ENCODE data around the gene PNMA8B. TPM values are rescaled to one million over a fixed set of nuclear protein-coding genes. Genes with fewer than 3 reads are reported as not detected.

Gene PNMA8B
- polyA plus RNA-seq, 1 of the 3 experiments (the other 2 are of a cell fraction) = 0.92 TPM

DNA sequence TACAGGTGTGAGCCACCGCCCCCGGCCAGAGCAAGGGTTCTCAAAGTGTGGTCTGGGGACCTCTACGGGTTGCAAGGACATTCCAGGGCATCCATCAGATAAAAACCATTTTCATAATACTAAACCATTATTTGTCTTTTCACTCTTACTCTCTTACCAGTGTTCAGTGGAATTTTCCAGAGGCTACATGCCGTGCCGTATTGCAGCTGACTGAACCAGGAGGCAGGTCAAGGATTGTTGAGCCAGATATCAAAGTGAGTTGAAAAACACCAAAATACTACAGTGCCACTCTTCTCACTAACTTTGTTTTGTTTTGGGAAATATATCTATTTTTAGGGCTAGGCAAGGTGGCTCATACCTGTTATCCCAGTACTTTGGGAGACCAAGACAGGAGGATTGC is 7.2 kb upstream of the PNMA8B start:
- no peaks in the 10 kb centered on the region for H3K27me3 ChIP-seq (ENCODE audit: insufficient read depth)
- no peak overlapping the region for H3K27ac ChIP-seq (ENCODE audit: low read depth in 2 of 2, low read length in 1 of 2)
- 81% methylated on average over 3 of the region's 5 CpGs for WGBS (ENCODE audit: low lambda C conversion rate)
- H3K9ac ChIP-seq = no peak overlapping the region
- no peaks in the 10 kb centered on the region for H3K36me3 ChIP-seq (replicated peaks in 1 of 2; ENCODE audit: control insufficient read depth in 1 of 2, insufficient read depth in 2 of 2, low read length in 1 of 2)
- H3F3A ChIP-seq (replicated peaks; ENCODE audit: insufficient read depth) = no peaks in the 10 kb centered on the region
- POLR2A ChIA-PET = no interaction called here
- TF ChIP-seq NRF1 (IDR thresholded peaks at IDR 0.05; ENCODE audit: low read depth, low read length) = no peak
- no peak for TF ChIP-seq SIN3A (IDR thresholded peaks at IDR 0.05; ENCODE audit: borderline replicate concordance, low read depth, low read length)
- no peak for TF ChIP-seq TAF1 (IDR thresholded peaks at IDR 0.05; ENCODE audit: borderline replicate concordance, low read depth, low read length)
- TF ChIP-seq, protein P1, sequence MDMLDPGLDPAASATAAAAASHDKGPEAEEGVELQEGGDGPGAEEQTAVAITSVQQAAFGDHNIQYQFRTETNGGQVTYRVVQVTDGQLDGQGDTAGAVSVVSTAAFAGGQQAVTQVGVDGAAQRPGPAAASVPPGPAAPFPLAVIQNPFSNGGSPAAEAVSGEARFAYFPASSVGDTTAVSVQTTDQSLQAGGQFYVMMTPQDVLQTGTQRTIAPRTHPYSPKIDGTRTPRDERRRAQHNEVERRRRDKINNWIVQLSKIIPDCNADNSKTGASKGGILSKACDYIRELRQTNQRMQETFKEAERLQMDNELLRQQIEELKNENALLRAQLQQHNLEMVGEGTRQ (IDR thresholded peaks at IDR 0.05; ENCODE audit: borderline replicate concordance, low read depth, low read length) = no peak
- TF ChIP-seq POLR2AphosphoS5 (IDR thresholded peaks at IDR 0.05; ENCODE audit: low read depth, low read length) = no peak
- TF ChIP-seq, protein P2, sequence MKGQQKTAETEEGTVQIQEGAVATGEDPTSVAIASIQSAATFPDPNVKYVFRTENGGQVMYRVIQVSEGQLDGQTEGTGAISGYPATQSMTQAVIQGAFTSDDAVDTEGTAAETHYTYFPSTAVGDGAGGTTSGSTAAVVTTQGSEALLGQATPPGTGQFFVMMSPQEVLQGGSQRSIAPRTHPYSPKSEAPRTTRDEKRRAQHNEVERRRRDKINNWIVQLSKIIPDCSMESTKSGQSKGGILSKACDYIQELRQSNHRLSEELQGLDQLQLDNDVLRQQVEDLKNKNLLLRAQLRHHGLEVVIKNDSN (IDR thresholded peaks at IDR 0.05; ENCODE audit: borderline replicate concordance, low read depth) = no peak
- no peak for TF ChIP-seq FOXM1 (IDR thresholded peaks at IDR 0.05; ENCODE audit: low read depth)
- TF ChIP-seq ELF1 (IDR thresholded peaks at IDR 0.05) = no peak
- TF ChIP-seq GABPA (IDR thresholded peaks at IDR 0.05; ENCODE audit: low read depth) = no peak
- TF ChIP-seq RCOR1 (IDR thresholded peaks at IDR 0.05; ENCODE audit: low read length) = no peak
- no peak for TF ChIP-seq RAD21 (IDR thresholded peaks at IDR 0.05; ENCODE audit: low read length)
- TF ChIP-seq EZH2phosphoT487 (IDR thresholded peaks at IDR 0.05; ENCODE audit: borderline replicate concordance, low read depth) = no peak
- TF ChIP-seq, protein P3, sequence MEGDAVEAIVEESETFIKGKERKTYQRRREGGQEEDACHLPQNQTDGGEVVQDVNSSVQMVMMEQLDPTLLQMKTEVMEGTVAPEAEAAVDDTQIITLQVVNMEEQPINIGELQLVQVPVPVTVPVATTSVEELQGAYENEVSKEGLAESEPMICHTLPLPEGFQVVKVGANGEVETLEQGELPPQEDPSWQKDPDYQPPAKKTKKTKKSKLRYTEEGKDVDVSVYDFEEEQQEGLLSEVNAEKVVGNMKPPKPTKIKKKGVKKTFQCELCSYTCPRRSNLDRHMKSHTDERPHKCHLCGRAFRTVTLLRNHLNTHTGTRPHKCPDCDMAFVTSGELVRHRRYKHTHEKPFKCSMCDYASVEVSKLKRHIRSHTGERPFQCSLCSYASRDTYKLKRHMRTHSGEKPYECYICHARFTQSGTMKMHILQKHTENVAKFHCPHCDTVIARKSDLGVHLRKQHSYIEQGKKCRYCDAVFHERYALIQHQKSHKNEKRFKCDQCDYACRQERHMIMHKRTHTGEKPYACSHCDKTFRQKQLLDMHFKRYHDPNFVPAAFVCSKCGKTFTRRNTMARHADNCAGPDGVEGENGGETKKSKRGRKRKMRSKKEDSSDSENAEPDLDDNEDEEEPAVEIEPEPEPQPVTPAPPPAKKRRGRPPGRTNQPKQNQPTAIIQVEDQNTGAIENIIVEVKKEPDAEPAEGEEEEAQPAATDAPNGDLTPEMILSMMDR (IDR thresholded peaks at IDR 0.05) = no peak
- no peak for TF ChIP-seq FOSL2 (IDR thresholded peaks at IDR 0.05; ENCODE audit: borderline replicate concordance, low read depth)
- TF ChIP-seq CHD2 (IDR thresholded peaks at IDR 0.05; ENCODE audit: low read length, partially characterized antibody) = no peak
- TF ChIP-seq, protein P4, sequence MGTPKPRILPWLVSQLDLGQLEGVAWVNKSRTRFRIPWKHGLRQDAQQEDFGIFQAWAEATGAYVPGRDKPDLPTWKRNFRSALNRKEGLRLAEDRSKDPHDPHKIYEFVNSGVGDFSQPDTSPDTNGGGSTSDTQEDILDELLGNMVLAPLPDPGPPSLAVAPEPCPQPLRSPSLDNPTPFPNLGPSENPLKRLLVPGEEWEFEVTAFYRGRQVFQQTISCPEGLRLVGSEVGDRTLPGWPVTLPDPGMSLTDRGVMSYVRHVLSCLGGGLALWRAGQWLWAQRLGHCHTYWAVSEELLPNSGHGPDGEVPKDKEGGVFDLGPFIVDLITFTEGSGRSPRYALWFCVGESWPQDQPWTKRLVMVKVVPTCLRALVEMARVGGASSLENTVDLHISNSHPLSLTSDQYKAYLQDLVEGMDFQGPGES (IDR thresholded peaks at IDR 0.05; ENCODE audit: low read depth, low read length) = no peak
- TF ChIP-seq NFIC (IDR thresholded peaks at IDR 0.05; ENCODE audit: borderline replicate concordance) = no peak
- TF ChIP-seq RXRA (IDR thresholded peaks at IDR 0.05; ENCODE audit: borderline replicate concordance, low read depth) = no peak
- no peak for TF ChIP-seq FOXJ3 (CRISPR knock-in tag; IDR thresholded peaks at IDR 0.05)
- TF ChIP-seq GATA2 (CRISPR knock-in tag; IDR thresholded peaks at IDR 0.05) = no peak
- H3K4me3 ChIP-seq (ENCODE audit: low read depth in 2 of 2, low read length in 1 of 2) = no peak overlapping the region
- no peaks in the 10 kb centered on the region for H3K79me2 ChIP-seq (ENCODE audit: insufficient read depth)
- peaks cover 0 to 4% of the 10 kb centered on the region in 2 experiments; a peak in 1 of 4 replicates for H3K4me1 ChIP-seq (ENCODE audit: control insufficient read depth in 1 of 2, insufficient read depth in 2 of 2, low read depth in 1 of 2, low read length in 1 of 2)
- CTCF ChIA-PET = interaction anchor here (1.1 to 4.6 kb wide), 3 partner anchors 13 to 105 kb away, joined by 3 to 18 read pairs (median 3); no protein-coding TSS in a partner anchor
- H2AFZ ChIP-seq (ENCODE audit: low read depth) = no peak overlapping the region
- H3K4me2 ChIP-seq = no peak overlapping the region
- no peak for DNase-seq
- H3K9me3 ChIP-seq = no peaks in the 10 kb centered on the region
- no peaks in the 10 kb centered on the region for H4K20me1 ChIP-seq (ENCODE audit: insufficient read depth)
- no peaks in the 10 kb centered on the region for H3K9me2 ChIP-seq
